Stimulated activated CD8-positive, alpha-beta memory T cell treated with anti-CD3 and anti-CD28 coated beads, Interleukin-7, amount 100 ng/mL, for 24 hours (primary cell): ENCODE measurements around the gene PTPRN2.

Experiments
- DNase-seq: peaks from one replicate; pipeline ENCODE4 v3.0.0-alpha.2; 2020; ENCODE audit warnings: low read depth

PTPRN2 gene

DNA sequence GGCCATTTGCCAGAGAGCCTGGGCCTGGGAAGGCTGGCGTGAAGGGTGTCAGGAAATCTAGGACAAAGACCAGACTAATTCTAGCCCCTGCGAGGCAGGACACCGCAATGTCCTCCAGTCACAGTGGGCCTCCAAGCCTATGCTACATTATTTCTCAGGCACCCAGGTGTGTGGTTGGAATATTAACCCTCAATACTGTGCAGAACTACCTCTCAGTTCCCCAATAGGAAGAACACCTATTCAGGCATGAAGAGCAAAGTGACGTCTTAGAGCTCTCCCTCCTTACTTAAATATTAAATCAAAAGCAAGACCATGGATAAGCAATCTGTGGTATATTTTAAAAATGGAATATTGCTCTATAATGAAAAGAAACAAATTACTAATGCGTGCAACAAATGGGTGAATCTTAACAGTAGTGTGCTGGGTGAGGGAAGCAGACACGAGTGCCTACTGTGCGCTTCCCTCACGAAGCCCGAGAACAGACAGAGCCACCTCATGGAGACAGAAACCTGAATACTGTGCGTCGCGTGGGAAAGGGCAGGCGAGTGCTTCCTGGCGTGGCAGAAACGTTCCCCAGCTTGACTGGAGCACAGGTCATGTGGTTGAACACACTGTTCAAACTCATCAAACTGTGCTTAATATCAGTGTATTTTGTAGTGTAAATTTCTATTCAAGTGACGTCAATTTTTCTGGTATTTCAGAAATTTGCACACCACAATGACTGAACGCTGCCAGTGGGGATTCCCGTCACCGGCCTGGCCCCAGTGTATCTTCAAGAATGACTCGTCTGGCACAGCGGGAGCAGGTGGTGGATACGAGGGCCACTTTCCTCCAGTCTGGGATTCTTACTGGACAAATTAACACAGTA is 15.5 kb upstream of the PTPRN2 start:
- no peak for DNase-seq

DNA sequence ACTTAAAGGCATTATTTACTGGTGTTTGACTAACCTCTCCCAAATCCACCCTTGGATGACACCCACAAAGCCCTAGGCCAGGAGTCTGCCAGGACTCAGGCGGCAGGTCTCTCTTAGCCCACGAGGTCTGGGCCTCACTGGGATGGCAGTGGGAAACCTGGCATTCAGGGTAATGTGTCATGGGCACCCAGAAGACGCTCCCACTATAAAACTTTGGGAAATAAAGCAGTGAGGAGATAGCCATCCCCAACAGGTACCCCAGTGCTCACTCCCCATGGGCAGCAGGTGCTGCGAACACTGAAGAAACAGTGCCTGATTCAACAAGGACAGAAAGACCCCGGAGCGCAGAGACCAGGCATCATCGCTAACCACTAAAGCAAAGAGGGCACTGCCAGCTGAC is 14.4 kb upstream of the PTPRN2 start:
- DNase-seq: no peak

DNA sequence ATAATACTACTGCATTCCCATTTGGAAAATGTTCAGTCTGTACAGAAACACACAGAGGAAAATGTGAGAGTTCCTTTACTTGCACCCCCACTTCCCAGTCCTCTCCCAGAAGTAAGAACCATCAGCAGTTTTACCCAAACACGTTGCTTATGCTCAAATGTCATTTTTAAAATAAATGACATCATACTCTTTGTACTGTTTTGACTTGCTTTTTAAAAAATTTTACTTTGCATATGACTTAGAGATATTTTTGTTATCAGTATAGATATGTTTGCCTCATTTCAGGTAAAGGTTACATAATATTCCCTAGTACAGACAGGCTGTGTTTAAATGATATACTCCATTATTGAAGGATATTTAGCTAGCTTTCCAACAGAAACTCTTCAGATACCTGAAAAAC is 13.5 kb upstream of the PTPRN2 start:
- no peak for DNase-seq

DNA sequence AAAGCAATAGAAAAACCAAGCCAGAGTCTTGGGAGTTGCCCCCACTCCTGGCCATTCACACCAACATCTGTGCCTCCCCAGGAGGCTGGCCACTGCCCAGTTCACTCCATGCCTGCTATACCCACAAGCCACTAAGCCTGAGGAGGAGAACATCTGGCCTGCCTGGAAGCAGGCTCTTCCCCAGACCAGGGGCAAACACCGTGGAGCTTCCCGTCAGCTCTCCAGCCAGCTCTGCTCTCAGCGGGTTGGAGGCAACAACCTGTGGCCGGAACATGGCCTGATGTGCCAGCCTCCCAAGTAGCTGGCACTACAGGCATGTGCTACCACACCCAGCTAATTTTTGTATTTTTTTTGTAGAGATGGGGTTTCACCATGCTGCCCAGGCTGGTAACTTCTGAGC is 9.1 kb upstream of the PTPRN2 start:
- no peak for DNase-seq

DNA sequence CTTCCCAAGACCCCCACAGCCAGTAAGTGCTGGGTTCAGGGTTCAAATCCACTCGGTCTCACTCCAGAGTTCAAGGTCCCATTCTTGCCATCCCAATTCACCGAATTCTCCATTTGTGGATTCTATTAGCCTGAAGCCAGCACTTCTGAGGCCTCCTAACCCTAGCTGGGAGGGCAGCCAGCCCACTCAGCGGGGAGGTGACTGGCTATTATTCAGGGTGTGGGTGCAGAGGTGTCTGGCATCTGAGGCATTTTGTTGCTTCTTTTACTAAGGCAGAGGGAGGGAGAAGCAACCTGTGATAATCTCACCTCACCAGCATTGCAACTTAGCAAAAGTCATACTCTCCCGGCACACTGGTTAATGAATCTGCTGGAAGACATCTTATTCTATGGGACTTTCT is 8.7 kb upstream of the PTPRN2 start:
- DNase-seq: no peak

DNA sequence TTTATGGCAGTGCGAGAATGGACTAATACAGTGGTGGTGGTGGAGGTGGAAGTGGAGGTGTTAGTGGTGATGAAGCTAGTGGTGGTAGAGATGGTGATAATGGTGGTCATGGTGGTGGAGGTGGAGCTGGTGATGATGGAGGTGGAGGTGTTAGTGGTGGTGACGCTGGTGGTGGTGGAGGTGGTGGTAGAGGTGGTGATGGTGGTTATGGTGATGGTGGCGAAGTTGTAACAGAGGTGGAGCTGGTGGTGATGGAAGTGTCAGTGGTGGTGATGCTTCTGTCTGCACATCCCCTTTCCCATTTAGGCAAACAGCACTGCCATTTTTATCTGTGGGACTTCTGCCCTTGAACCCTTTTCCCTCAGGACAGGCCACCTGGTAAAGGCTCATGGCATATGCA is 7.4 kb upstream of the PTPRN2 start:
- no peak for DNase-seq

DNA sequence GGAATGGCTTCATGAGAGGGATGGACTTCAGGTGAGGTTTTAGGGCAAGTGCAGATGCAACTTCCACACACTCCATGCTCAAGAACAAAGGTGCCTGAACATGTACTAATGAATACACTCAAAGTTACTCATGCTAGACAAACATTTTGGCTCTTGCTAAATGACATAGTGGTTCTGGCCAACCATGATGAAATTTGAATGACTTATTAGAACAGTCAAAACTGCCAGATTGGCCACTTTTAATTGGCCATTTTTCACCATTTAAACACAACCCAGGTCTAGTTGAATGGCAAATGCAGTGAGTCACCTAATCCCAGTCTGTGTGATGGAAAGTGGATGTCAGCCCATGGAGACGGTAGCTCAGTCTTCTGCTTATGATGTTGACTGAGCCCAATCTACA is 4.9 kb upstream of the PTPRN2 start:
- no peak for DNase-seq

DNA sequence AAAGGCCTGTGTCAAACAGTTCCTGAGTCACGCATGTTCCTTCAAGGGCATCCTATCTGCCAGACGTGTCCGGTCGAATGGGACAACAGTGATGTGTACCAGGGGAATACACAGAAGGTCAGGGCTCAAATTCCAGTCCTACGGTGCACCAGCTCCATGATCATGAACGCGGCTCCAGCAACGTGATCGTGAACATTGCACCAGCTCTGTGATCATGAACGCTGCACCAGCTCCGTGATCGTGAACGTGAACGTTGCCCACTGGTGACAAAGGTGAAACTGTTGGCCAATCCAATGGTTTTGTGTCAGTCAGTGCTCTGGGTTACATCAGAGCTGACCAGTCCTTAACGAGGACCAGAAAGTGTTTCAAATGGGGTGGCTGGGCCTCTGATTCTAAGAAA is 4.3 kb upstream of the PTPRN2 start:
- DNase-seq: no peak

DNA sequence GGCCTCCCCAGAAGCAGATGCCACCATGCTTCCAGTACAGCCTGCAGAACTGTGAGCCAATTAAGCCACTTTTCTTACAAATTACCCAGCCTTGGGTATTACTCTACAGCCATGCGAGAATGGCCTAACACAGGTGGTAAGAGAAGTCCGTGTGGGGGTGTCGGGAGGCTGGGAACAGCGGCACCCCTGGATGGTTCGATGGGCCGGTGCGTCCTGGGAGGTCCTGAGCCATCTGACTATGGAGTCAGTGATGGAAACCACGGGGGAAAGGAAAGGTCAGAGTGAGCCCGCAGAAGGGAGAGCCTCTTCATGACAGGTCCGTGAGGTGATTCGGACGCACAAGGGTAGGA is 2.5 kb upstream of the PTPRN2 start:
- DNase-seq: no peak

DNA sequence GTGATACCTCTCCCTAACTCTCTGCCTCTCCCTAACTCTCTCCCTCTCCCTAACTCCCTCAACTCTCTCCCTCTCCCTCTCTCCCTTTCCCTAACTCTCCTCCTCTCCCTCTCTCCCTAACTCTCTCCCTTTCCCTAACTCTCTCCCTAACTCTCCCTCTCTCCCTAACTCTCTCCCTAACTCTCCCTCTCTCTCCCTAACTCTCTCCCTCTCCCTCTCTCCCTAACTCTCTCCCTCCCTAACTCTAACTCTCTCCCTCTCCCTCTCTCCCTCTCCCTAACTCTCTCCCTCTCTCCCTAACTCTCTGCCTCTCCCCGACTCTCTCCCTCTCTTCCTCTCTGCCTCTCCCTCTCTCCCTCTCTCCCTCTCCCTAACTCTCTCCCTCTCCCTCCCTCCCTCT is 2.0 kb upstream of the PTPRN2 start:
- DNase-seq: no peak

DNA sequence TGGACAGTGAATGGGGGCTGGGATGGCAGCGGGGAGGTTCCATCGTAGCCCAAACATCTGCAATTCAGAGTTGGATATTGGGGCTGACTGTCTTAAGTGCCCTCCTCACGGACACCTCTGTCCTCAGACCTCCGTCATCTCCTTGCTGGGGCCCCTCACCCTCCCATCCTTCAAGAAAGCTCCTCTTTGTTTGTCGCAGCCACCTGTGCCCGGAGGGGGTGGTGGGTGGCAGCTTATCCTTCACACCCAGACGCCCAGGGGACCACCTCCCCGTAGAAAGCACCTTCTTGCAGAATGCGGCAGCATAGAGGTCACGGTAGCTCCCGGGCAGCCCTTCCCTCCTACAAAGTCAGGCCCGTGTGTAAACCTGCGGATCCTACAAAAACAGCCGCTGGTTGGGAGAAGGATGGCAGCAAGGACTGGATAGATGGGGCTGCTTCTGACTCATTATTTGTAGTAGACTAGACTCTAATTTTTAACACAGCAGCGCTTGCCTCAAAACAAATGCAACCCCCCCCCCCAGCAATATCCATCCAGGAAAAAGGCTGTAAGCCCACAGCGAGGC is 1.3 kb upstream of the PTPRN2 start:
- DNase-seq: no peak

DNA sequence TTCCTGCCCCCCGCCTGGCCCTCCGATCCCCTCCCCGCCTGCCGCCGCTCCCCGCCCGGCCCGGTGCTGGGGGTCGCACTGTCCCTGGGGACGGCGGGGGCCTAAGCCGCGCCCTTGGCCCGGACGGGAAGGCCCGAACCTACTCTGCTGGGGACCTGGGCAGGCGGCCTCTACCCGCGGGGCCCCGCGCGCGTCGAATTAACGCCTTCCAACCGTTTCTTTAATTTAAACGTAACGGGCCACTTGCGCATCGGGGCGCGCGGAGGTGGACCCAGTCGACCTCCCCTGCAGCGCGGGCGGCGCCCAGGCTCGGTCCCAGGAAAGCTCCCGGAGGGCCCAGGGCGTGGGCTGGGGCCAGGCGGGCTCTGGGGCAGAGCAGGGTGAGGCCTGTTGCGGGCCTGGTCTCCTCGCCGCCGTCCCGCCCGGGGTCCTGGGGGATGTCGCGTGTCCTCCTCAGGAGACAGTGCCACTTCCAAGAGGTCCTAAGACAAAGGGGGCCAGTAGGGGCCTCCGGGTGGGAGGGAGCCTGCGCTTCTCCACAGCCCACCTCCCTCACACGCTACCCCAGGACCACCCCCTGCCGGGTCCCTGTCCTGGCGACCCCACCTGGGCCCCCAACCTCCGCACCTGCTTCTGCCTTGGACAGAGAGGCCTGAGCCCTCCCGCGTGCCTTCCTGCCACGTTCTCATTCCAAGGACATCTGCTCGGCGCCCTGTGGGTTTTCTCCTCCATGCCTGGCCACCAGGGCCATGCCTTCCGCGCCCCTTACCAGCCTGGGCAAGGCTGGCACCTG is 658 bp upstream of the PTPRN2 start:
- DNase-seq: no peak

DNA sequence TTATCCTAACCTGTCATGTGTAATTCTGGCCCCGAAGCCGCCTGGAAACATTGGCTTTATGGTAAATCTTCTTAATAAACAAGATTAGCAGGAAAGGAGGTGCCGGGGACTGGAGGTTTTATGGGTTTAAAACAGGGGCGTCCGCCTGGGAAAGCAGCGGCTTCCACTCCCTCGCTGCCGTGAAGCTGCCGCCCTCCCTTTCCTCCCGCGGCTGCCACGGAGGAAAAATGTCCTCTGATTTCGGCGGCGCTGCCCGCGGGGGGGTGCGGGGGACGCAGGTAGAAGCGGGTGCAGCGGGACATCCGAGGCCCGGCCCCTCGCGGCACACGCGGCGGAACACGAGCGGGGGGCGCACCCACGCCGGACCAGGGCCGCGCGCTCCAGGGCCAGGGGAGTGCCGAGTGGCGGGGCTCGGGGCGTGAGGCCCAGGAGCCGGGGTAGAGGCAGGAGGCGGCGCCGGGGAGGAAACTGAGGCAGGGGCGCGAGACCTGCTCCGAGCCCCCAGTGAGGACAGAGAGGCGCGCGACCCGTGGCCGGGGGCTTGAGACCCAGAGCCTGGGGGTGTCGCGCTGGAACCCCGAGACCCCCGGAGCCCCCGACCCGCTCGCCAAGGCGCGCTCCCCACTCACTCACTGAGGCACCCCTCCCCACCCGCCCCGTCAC is 993 bp downstream of the PTPRN2 start:
- DNase-seq: no peak

DNA sequence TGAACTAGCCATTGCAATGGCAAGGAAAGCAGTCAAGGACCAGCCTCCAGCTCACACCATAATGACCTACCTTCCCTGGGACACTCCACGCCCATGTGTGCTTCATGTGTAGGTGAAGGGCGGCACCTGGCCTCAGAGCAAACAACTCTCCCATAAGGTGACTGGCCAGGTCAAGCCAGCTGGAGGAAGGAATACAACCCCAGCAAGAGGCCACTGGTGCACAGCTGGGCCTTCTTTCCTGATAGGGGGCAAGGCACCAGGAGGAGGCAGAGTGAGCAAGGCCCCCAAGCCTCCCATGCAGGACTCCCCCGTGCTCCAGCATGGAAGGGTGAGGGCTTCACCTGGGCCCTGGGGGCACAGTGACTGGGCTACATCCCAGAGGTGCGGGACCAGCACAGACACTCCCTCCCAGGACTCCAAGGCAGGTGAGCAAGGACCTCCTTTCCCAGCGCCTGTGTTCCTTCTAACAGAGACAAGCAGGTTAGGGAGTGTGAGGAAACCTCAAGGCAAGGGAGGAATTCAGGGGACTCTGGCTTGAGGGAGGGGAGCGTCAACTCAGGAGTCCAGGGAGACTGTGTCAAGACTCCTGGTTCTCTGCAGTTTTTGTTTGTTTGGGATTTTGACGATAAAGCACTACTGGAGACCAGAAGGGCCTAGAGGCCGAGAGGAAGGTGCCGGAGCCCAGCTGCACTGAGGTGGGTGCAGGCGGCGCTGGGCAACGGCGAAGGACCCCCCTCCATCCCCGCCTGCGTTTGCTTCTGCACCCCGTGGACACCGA is 1.7 kb downstream of the PTPRN2 start:
- no peak for DNase-seq

DNA sequence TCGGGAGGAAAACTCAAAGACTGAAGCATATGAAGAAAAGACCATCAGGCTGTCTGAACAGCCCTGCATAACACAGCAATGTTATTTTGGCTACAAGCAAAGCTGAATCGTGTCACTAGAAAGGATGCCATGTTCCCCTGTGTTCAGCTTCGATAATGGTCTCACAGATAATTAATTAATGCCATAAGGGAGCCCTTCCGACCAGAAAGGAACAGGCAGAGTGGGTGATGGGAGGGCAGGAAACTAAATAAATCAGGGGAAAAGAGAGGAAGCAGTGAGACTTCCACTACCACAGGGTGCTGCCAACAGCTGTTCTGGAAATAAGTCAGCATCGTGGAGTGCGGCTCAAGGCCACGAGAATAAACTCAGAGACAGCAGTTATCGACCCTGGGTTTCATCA is 3.2 kb downstream of the PTPRN2 start:
- DNase-seq: no peak

DNA sequence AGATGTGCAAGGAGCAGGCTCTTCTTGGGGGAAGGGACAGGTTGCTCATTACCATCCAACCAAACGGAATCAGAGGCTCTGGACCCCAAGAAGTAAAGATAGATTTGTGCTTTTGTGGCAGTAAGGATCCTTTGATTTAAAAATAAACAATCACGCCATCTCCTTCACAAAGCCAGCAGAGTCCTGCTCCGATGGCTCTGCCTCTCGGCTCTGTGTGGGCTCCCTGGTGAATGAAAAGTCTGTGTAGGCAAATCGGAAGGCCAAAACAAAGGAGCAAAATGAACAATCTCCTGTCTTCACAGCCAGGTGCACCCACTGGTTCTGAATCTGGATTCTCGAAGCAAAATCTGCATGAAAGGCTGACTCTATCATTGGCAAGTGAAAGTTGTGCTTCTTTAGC is 3.8 kb downstream of the PTPRN2 start:
- DNase-seq: no peak

DNA sequence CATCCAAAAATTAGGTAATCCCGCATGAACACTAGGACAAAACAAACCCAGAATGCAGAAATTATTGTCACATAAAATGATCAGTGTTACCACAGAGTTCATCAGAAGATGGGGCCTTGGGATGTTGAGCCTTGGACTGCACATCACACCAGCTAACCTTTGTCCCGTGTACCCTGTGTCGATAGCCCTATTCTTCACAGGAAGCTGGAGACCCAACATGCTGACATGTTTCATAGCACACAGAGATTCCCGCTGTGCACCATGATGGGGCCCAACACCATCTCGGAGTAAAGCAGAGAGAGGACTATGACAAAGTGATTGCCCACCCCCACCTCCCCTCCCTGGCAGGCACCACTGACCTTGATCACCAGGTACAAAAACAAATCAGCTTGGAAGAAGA is 4.5 kb downstream of the PTPRN2 start:
- no peak for DNase-seq

DNA sequence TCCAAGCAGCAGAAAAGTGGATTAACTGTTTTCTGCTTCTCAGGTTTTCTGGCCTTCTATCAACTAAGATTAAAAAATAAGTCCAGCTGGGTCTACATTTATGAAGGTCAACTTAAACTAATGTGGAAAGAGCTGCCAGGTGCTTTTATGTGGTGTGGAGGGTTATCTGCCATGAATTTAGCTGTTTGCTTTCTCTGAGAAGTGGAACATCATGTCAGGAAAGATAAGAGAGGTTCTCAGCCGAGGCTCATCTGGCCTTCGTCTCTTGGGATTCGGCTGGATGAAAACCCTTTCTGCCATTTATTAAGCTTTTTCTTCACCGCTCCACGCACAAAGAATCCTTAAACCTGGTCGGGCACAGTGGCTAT is 5.5 kb downstream of the PTPRN2 start:
- no peak for DNase-seq

DNA sequence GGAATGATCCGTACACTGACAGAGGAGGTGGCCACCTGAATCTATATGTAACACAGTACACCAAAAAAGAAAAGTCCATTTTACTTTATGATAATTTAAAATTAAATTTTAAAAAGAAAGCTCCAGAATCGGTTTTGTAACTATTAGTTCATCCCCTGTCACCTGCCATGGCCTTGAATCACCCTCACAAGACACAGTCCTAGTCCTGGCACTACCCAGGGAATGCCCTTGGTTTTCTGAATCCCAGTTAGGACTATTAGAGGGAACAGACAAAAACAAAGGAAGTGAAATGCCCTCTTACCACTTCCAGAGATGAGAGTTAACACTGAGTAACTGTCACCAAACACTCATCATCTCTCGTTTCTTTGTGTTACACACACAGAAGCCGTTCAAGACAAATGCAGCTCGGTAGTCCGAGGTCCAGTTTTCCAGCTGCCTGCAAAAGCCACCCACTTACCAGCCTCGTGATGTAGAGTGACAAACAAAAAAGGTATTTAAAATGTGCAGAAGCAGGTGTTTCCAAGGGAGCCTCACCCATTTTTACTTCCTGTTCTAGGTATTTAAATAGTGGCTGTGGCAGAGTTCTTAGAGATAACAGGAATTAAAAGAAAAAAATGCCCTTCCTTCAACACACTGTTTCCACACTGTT is 6.1 kb downstream of the PTPRN2 start:
- DNase-seq: no peak

DNA sequence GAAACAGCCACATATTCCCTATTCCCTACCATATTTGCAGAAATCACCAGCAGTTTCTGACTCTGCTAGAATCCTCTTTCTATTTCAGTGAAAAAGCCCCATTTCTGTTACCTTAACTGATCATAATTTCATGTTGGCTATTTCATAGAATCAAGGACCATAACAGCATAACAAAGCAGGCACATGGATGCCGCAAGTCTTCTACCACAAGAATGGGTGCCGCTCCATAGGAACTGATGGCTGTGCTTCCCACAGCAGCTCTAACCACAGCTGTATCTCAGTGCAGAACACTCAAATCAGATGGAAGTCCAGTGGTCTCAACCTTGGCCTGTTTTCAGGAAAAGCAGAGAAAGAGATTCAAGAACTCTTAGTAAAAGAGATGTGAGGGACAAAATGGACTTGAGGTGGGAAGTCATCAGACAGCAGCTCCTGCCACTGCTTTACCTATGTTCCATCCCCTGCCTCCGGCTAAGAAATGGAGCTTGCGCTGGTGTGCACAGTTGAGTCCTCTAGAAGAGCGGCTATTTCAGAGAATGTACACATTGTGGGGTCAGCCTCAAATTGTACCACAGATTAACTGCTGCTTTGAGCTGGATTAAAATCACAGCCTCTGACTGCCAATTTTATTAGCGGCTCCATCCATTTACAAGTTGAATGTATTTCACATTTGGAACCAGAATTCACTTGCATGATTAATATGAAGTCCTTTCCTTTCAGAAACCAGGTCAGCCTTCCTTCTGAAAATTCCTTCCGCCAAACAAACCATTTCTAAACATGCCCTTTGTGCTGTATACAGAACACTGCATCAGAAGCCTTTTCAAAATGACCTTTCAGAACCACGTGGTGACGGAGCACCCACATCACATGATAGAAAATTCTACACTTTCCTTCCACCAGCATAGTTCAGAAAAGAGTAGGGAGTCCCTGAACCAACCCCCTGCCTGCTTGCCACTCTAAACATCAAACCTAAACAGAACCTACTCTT is 7.7 kb downstream of the PTPRN2 start:
- no peak for DNase-seq
